Right cardiac atrium (tissue), 5 donors: ENCODE measurements around the gene CTXN1. TPM values are rescaled to one million over a fixed set of nuclear protein-coding genes. Genes with fewer than 3 reads are reported as not detected.
"Not testable (repeated sequence)": the region's sequence is repeated elsewhere in the genome, so short reads cannot be mapped to it uniquely, and the experiment has no call there.

Source experiments
- ATAC-seq, 2 donors: fragments of 200-7000 bp; cut with Tn5 transposase; one replicate each; pipeline versions ENCODE4 v1.8.0 to v1.9.1; 2020; ENCODE audit warnings: moderate library complexity in 2 of 2, mild to moderate bottlenecking in 1 of 2
- DNase-seq, 3 donors: peaks; one replicate each; pipeline ENCODE4 v3.0.0-alpha.2; 2020
- H3K27ac ChIP-seq: one replicate; pipeline ENCODE4 v1.5.1; 2013; ENCODE audit warnings: mild to moderate bottlenecking, low read length, control low read depth, moderate library complexity
- H3K27me3 ChIP-seq: one replicate; pipeline ENCODE4 v1.6.1; 2013; ENCODE audit not compliant: control insufficient read depth, insufficient read depth
- H3K4me1 ChIP-seq: one replicate; pipeline ENCODE4 v1.6.1; 2013; ENCODE audit warnings: low read length; ENCODE audit not compliant: control insufficient read depth, insufficient read depth
- H3K4me3 ChIP-seq: one replicate; pipeline ENCODE4 v1.5.1; 2013; ENCODE audit warnings: low read length, control low read depth
- H3K9me3 ChIP-seq: one replicate; pipeline ENCODE4 v1.6.1; 2013; ENCODE audit warnings: low read length; ENCODE audit not compliant: control insufficient read depth
- WGBS: extraction: QIAGEN DNeasy Blood & Tissue Kit; methylation state at CpG from one replicate; pipeline ENCODE4 v1.1.7; 2013; 5-methylcytosine and 5-hydroxymethylcytosine counted together
- intact Hi-C, 4 donors: fragments of 100-400 bp; cut with DNase I; formaldehyde crosslinking; loops; one replicate each; pipeline versions ENCODE4 v1.11.0 to v1.14.0; 2022 to 2023
- polyA plus RNA-seq: library from polyadenylated mRNA; stranded (reverse); fragments of 200-250 nt; gene quantifications from one replicate; pipeline ENCODE4 v1.2.3, GENCODE V29; 2013
- total RNA-seq, 4 donors: library from RNA; stranded (reverse); fragmentation: NEBNext Ultra II Directional; extraction: Animal tissue kit (Norgen Biotek cat#: 25700); gene quantifications; one replicate each; pipeline ENCODE4 v1.2.1, GENCODE V29; 2021
- donor health status: healthy with polysubstance abuse.
- donor health status: DM: no; HTN: yes; CAD: no.
- donor health status: DM: no; HTN: no; CAD: no.
- donor health status: DM: no; HTN: yes; CAD: no; lungs with severe emphysema.
- donor health status: DM: yes; HTN: yes; CAD: no.

CTXN1 gene
- total and polyA plus RNA-seq, 5 donors: 0.16 to 0.34 (median 0.24) TPM; not detected in 2

DNA sequence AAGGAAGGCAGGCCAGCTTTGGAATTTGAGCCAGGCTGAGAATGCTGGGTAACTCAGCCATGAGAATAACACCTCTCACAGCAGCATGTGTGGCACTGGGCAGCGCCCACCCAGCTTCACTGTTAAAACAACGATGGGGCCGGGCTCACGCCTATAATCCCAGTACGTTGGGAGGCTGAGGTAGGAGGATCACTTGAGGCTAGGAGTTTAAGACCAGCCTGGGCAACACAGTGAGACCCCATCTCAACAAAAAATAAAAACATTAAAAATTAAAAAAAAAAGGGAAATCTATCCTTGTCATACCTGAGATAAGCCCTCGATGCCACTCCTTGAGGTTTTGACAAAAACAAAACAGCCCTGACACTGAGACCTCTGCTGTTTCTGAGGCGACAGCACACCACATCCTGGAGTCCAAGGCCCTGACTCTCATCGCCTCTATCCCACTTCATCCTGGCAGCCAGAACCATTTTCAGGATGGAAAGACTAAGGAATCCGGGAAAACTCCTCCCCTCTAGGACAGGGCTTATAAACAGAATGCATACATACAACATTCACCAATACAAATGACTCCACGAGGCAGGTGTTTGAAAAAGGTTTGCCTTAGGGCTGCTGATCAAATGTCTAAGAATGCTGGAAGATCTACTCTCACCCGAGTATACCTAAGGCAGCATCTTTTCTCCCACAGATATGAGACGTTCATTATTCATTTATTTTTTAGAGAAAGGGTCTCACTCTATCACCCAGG lies 40.2 kb upstream of the CTXN1 start:
- intact Hi-C loops: loop anchor here in 1 of 4 donors (5.0 to 10.0 kb wide), 2 partner anchors 36 to 189 kb away; no protein-coding TSS in a partner anchor
- Histone ChIP-seq H3K27me3 (no peaks in the 10 kb centered on the region), H3K4me3 (no peak overlapping the region), H3K4me1 (no peaks in the 10 kb centered on the region), H3K9me3 (no peaks in the 10 kb centered on the region), H3K27ac (no peak overlapping the region)
- DNase-seq (peak in 1 of 3 donors; percentile 29), ATAC-seq (no peak)
- WGBS: 89% methylated on average over 12 of the region's 12 CpGs

DNA sequence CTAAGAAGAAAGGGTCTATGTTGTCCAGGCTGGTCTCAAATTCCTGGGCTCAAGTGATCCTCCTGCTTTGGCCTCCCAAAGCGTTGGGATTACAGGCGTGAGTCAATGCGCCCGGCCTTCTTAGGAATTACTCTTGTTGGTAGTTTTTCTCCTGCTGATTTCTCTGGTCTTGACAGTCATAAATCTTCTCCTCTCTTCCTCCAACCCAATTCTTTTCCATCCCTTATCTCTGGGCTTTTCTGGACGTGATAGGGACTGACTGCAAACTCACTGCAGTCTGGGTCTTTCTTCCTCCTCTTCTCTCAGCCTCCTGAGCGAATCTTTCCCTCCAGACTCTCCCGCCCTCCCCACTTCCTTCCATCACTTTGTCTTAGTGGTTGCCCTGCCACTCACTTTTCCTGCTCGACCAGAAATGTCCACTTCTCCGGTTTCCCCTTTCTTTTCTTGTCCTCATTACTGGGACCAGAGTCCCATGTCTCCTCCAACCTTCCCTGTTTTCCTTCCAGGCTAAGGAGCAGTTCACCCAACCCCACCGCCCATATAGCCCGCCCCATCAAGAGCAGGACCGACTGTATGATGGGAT lies 39.4 kb upstream of the CTXN1 start:
- H3K4me3 ChIP-seq: no peak overlapping the region
- intact Hi-C loops: loop anchor here in 1 of 4 donors (5.0 to 10.0 kb wide), 2 partner anchors 37 to 189 kb away; no protein-coding TSS in a partner anchor
- no peaks in the 10 kb centered on the region for H3K9me3 ChIP-seq
- WGBS: 83% methylated on average over 12 of the region's 12 CpGs
- no peak overlapping the region for H3K27ac ChIP-seq
- no peaks in the 10 kb centered on the region for H3K4me1 ChIP-seq
- ATAC-seq (no peak), DNase-seq (no peak)
- no peaks in the 10 kb centered on the region for H3K27me3 ChIP-seq

- intact Hi-C loops: loop anchor here in 1 of 4 donors (10.0 kb wide), 1 partner anchor 191 kb away; no protein-coding TSS in a partner anchor
- WGBS: 81% methylated on average over 25 of the region's 25 CpGs
- DNase-seq (peak; percentile 49 to 79 (median 74)), ATAC-seq (peak; percentile 64 to 69)
- no peak overlapping the region for H3K4me3 ChIP-seq
- no peaks in the 10 kb centered on the region for H3K9me3 ChIP-seq
- H3K27me3 ChIP-seq: no peaks in the 10 kb centered on the region
- H3K4me1 ChIP-seq: no peaks in the 10 kb centered on the region
- no peak overlapping the region for H3K27ac ChIP-seq
Observed at GRCh38 chr19:7963566-7963965, 37.6 kb upstream of the CTXN1 start.

GRCh38 chr19:7962644-7963268 lies 36.8 kb upstream of the CTXN1 start:
- intact Hi-C loops: loop anchor here in 1 of 4 donors (10.0 kb wide), 1 partner anchor 192 kb away; no protein-coding TSS in a partner anchor
- peak in 1 of 3 donors; percentile 31 for DNase-seq
- WGBS: 89% methylated on average over 22 of the region's 22 CpGs

DNA sequence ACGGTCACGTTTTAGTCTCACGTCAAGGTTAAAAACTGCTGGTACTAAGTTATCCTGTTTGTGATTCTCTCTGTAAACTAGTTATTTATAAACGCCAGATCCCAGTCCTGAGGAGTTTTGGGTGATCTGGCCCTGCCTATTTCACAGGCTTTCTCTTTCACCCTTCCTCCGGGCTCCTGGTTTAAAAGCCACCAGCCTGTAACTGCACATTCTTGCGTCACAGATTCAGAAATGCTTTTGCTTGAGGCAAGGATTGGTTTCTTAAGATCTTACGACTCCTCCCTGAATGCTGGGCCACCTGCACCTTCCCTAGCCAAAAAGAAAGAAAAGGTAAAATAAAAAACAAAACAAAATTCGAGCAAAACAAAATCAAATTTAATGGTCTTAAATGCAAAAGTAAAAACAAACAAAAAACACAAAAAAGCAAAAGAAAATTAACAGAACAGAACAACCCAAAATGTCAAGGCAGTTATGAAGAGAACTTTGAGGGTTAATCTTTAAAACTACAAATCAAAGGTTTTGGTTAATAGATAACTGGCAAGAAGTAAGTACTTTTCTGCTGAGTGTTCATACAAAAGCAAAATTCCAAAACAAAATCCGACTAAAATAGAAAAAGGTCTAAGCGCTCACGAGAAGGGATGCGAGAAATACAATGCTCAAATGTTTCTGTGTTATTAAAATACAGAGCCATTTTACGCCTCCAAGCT lies 36.1 kb upstream of the CTXN1 start:
- no peak for DNase-seq
- intact Hi-C loops: loop anchor here in 1 of 4 donors (10.0 kb wide), 1 partner anchor 193 kb away; no protein-coding TSS in a partner anchor
- H3K27ac ChIP-seq: no peak overlapping the region
- no peak overlapping the region for H3K4me3 ChIP-seq
- no peaks in the 10 kb centered on the region for H3K27me3 ChIP-seq
- WGBS: 88% methylated on average over 13 of the region's 13 CpGs
- H3K9me3 ChIP-seq: no peaks in the 10 kb centered on the region
- no peaks in the 10 kb centered on the region for H3K4me1 ChIP-seq
- no peak for ATAC-seq

More at GRCh38 chr19:7962644-7963268, 36.8 kb upstream of the CTXN1 start:
- no peaks in the 10 kb centered on the region for H3K27me3 ChIP-seq
- H3K9me3 ChIP-seq: no peaks in the 10 kb centered on the region
- ATAC-seq: no peak
- H3K27ac ChIP-seq: no peak overlapping the region
- H3K4me3 ChIP-seq: no peak overlapping the region
- H3K4me1 ChIP-seq: no peaks in the 10 kb centered on the region

DNA sequence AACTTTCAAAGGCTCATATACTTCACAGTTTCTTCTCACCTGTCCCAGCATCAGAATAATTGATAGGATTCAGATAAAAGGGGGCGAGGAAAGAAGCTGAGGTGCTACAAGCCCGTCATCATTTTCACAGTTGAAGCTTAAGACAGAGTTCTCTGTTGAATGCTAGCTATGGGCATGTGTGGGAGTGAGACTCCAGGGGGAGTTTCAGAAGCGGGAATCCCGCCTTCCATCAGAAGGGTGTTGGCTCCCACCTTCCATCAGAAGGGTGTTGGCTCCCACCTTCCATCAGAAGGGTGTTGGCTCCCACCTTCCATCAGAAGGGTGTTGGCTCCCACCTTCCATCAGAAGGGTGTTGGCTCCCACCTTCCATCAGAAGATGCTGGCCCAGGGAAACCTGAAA lies 35.1 kb upstream of the CTXN1 start:
- H3K4me3 ChIP-seq, H3K27me3 ChIP-seq, DNase-seq, H3K4me1 ChIP-seq, H3K9me3 ChIP-seq, H3K27ac ChIP-seq, ATAC-seq: not testable (repeated sequence)
- 89% methylated on average over 4 of the region's 4 CpGs for WGBS
- intact Hi-C loops: loop anchor here in 1 of 4 donors (10.0 kb wide), 1 partner anchor 194 kb away; no protein-coding TSS in a partner anchor

DNA sequence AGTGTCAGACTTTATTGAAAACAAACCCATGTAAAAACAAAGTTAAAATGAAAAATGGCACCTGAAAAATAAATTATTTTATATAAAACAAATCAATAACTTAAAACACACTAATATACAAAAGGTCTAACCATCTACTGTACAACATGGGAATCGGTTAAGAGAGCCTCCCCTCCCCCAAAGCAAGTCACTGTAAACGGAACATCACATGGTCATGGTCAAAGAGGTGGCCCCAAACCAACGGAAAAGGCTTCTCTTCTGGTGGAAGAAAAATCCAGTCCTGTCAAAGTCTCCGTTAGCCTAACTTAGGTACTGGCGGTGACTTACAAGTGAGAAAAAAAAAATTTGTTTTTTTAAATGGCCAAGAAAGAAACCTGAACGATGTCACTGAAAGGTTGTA lies 33.3 kb upstream of the CTXN1 start:
- 62% methylated on average over 6 of the region's 6 CpGs for WGBS
- intact Hi-C loops: no loop called here
- DNase-seq (no peak), ATAC-seq (no peak)
- no peaks in the 10 kb centered on the region for H3K4me1 ChIP-seq
- H3K27me3 ChIP-seq: no peaks in the 10 kb centered on the region
- no peaks in the 10 kb centered on the region for H3K9me3 ChIP-seq
- H3K4me3 ChIP-seq: no peak overlapping the region
- H3K27ac ChIP-seq: no peak overlapping the region

GRCh38 chr19:7955696-7956095 lies 29.8 kb upstream of the CTXN1 start:
- DNase-seq: no peak
- Histone ChIP-seq H3K4me3 (no peak overlapping the region), H3K4me1 (no peaks in the 10 kb centered on the region), H3K9me3 (no peaks in the 10 kb centered on the region), H3K27ac (no peak overlapping the region), H3K27me3 (no peaks in the 10 kb centered on the region)
- 85% methylated on average over 11 of the region's 11 CpGs for WGBS
- intact Hi-C loops: no loop called here
- no peak for ATAC-seq

DNA sequence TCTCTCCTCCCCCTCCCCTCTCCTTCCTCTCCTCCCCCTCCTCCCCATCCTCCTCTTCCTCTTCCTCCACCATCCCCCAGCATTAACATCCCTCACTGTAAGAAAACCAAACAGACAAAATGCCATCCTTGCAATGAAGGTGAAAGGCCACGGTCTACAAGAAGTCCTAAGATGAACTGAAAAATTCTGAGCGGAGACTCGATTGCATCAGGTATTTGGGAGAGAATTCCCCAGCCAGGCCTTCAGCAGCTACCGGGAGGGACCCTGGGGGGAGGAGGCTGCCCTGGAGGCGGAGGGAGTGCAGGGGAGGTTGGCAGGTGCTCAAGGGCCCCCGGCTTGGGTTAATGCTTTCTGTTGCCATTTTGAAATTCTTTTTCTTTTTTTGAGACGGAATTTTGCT lies 27.6 kb upstream of the CTXN1 start:
- Histone ChIP-seq H3K27ac (no peak overlapping the region), H3K4me3 (no peak overlapping the region), H3K4me1 (no peaks in the 10 kb centered on the region), H3K9me3 (no peaks in the 10 kb centered on the region), H3K27me3 (no peaks in the 10 kb centered on the region)
- DNase-seq (peak in 1 of 3 donors; percentile 18), ATAC-seq (no peak)
- 76% methylated on average over 7 of the region's 7 CpGs for WGBS
- intact Hi-C loops: no loop called here

DNA sequence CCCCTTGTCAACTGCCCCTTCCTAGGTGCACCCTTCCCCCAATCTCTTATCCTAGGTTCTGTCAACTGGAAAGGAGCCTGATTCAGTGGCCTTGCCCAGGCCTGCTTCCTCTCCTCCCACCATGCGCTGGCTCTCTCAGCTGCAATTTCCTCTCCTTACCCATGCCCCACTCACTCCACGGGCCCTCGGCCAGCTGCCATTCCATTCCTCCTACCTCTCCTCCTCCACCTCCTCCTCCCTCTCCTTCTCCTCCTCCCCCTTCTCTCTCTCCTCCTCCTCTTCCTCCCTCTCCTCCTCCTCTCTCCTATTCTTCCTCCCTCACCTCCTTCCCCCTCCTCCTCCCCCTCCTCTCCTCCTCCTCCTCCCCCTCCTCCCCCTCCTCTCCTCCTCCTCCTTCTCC lies 27.1 kb upstream of the CTXN1 start:
- 11% methylated on average over 3 of the region's 3 CpGs for WGBS
- intact Hi-C loops: no loop called here
- Histone ChIP-seq H3K4me1 (no peaks in the 10 kb centered on the region), H3K9me3 (no peaks in the 10 kb centered on the region), H3K4me3 (no peak overlapping the region), H3K27ac (no peak overlapping the region), H3K27me3 (no peaks in the 10 kb centered on the region)
- DNase-seq (peak in 1 of 3 donors; percentile 38), ATAC-seq (peak in 1 of 2 donors; percentile 18)
